T-cell (primary cell): ENCODE data around the gene RRAGB. TPM values are rescaled to one million over a fixed set of nuclear protein-coding genes. Genes with fewer than 3 reads are reported as not detected.
"Not testable (repeated sequence)": the region's sequence is repeated elsewhere in the genome, so short reads cannot be mapped to it uniquely, and the experiment has no call there.

ENCODE experiments used
- ATAC-seq, 4 experiments: fragments of 200-7000 bp in 3 of 4; fragments of 150-1000 bp in 1 of 4; cut with Tn5 transposase; replicated peaks in 1 of 4; 1 replicate in 3 of 4; 2 replicates in 1 of 4; pipeline ENCODE4 v1.10.0; 2021; ENCODE audit warnings: moderate library complexity in 3 of 4, mild to moderate bottlenecking in 2 of 4, moderate number of reproducible peaks in 1 of 4
- CTCF ChIA-PET, 2 donors: fragments of 300-600 bp; sonication (Branson Sonifier 250); formaldehyde crosslinking; loops; one replicate each; lab custom pipeline; 2022; ENCODE audit warnings: antibody characterized with exemption in 2 of 2; lab: Charles Lee
- POLR2A ChIA-PET, 2 donors: fragments of 300-600 bp; sonication (Branson Sonifier 250); formaldehyde crosslinking; loops; one replicate each; lab custom pipeline; 2022; ENCODE audit warnings: antibody characterized with exemption in 2 of 2; lab: Charles Lee
- DNase-seq, 35 experiments: peaks; one replicate each; pipeline versions ENCODE4 v3.0.0 to v3.0.0-alpha.2; 2013 to 2023
- H3K27ac ChIP-seq: one replicate; pipeline ENCODE4 v1.5.1; 2013; ENCODE audit warnings: low read length
- H3K27me3 ChIP-seq, 2 experiments: replicated peaks in 1 of 2; 1 replicate in 1 of 2; 2 replicates in 1 of 2; pipeline versions ENCODE4 v1.6.1 to v1.7.0; 2013; ENCODE audit warnings: low read length in 1 of 2, mixed read lengths in 1 of 2; ENCODE audit not compliant: control insufficient read depth in 2 of 2, insufficient read depth in 2 of 2; ENCODE audit errors: extremely low read depth in 1 of 2
- H3K36me3 ChIP-seq, 2 donors: 1 replicate in 1 of 2; 2 replicates in 1 of 2; pipeline versions ENCODE4 v1.6.1 to v1.7.0; 2013; ENCODE audit warnings: low read length in 1 of 2; ENCODE audit not compliant: control insufficient read depth in 2 of 2, insufficient read depth in 1 of 2; ENCODE audit errors: extremely low read depth in 1 of 2
- H3K4me1 ChIP-seq, 2 experiments: 1 replicate in 1 of 2; 2 replicates in 1 of 2; pipeline versions ENCODE4 v1.6.1 to v1.7.0; 2013; ENCODE audit warnings: low read length in 2 of 2, mixed read lengths in 1 of 2; ENCODE audit not compliant: insufficient read depth in 2 of 2, control insufficient read depth in 1 of 2; ENCODE audit errors: extremely low read depth in 1 of 2
- H3K4me3 ChIP-seq, 2 donors: 1 replicate in 1 of 2; 2 replicates in 1 of 2; pipeline versions ENCODE4 v1.5.1 to v1.7.0; 2013; ENCODE audit warnings: mild to moderate bottlenecking in 2 of 2, low read length in 1 of 2, moderate library complexity in 1 of 2; ENCODE audit not compliant: control insufficient read depth in 1 of 2; ENCODE audit errors: extremely low read depth in 1 of 2
- H3K9me3 ChIP-seq: 2 replicates; pipeline ENCODE4 v1.7.0; 2013
- H3K27ac Mint-ChIP-seq, 2 donors: one replicate each; pipeline ENCODE4 v1.8.0; 2020 to 2021; ENCODE audit warnings: mild to moderate bottlenecking in 2 of 2, mixed read lengths in 2 of 2
- H3K27me3 Mint-ChIP-seq, 2 donors: one replicate each; pipeline ENCODE4 v1.8.0; 2021 to 2022; ENCODE audit warnings: mixed read lengths in 2 of 2
- H3K36me3 Mint-ChIP-seq: one replicate; pipeline ENCODE4 v1.8.0; 2021; ENCODE audit warnings: mixed read lengths
- H3K4me1 Mint-ChIP-seq, 3 donors: one replicate each; pipeline ENCODE4 v1.8.0; 2020 to 2022; ENCODE audit warnings: mixed read lengths in 3 of 3, mild to moderate bottlenecking in 1 of 3
- H3K4me3 Mint-ChIP-seq, 3 donors: one replicate each; pipeline ENCODE4 v1.8.0; 2020 to 2022; ENCODE audit warnings: mild to moderate bottlenecking in 3 of 3, mixed read lengths in 3 of 3, moderate library complexity in 3 of 3
- H3K9me3 Mint-ChIP-seq, 3 donors: one replicate each; pipeline ENCODE4 v1.8.0; 2020 to 2022; ENCODE audit warnings: mixed read lengths in 3 of 3
- WGBS: methylation state at CpG from one replicate; pipeline ENCODE4 v1.1.5; 2013; ENCODE audit warnings: missing lambda C conversion rate; ENCODE audit not compliant: insufficient coverage; 5-methylcytosine and 5-hydroxymethylcytosine counted together
- total RNA-seq, 35 experiments: library from RNA in 6 of 35; stranded (reverse) in 6 of 35; fragments of 120-200 nt in 1 of 35; gene quantifications; one replicate each; pipeline versions ENCODE4 v1.2.1 to v1.2.4 and lab custom pipeline; 2013 to 2026

The RRAGB gene
- 10 to 100 TPM in 4 of 5 donors, 1 to 10 TPM in 1; 8.4 to 13.8 (median 11.8) TPM for total RNA-seq
- total RNA-seq (2013), result 15.4 TPM
- total RNA-seq (lab: John Stamatoyannopoulos, UW), result 6.7 to 23.2 (median 14.2) reads per million in 29 experiments

GRCh38 chrX:55717521-55718497 lies at the start of gene RRAGB:
Gene RRAGB (plus strand): TSS chrX:55717749. CDS start chrX:55718328, 579 bp downstream.
- under 1% methylated on average over 26 of the region's 46 CpGs for WGBS
- Mint-ChIP-seq H3K4me3 (peak within 1 kb of the TSS; percentile 72 to 84 (median 83)), H3K36me3 (peaks cover 24% of the 10 kb centered on the region), H3K9me3 (no peaks in the 10 kb centered on the region), H3K4me1 (peaks cover 25 to 42% (median 39%) of the 10 kb centered on the region in 3 donors), H3K27me3 (peaks cover 0 to 5% of the 10 kb centered on the region in 2 donors), H3K27ac (peak within 1 kb of the TSS; percentile 90 to 94)
- H3K27ac ChIP-seq, result peak within 1 kb of the TSS; percentile 90
- H3K27me3 ChIP-seq, result no peaks in the 10 kb centered on the region
- POLR2A ChIA-PET, result interaction anchor here (0.6 to 1.2 kb wide), 3 partner anchors 229 to 266 kb away, joined by 3 read pairs; partner anchors contain the start of gene MAGEH1 (in 1 of the 2)
- ATAC-seq (peak; percentile 98), DNase-seq (peak; percentile 81 to 92 (median 87))
- peak within 1 kb of the TSS; percentile 52 to 78 for H3K4me3 ChIP-seq
- no peaks in the 10 kb centered on the region for H3K9me3 ChIP-seq
- CTCF ChIA-PET, result interaction anchor here (0.6 to 1.4 kb wide), 10 partner anchors 16 to 1674 kb away, joined by 3 to 18 read pairs (median 4); partner anchors contain the start of genes MAGEH1 (in 1 of the 2), NBDY (in 1 of the 2), PHF8 (in 1 of the 2) and USP51 (in 1 of the 2)
- peaks cover 0 to 8% of the 10 kb centered on the region in 2 donors for H3K36me3 ChIP-seq
- H3K4me1 ChIP-seq, result peaks cover 7 to 14% of the 10 kb centered on the region in 2 experiments

- Histone ChIP-seq H3K4me3 (no peak overlapping the region), H3K27me3 (no peaks in the 10 kb centered on the region), H3K9me3 (no peaks in the 10 kb centered on the region), H3K4me1 (no peaks in the 10 kb centered on the region), H3K27ac (no peak overlapping the region), H3K36me3 (no peaks in the 10 kb centered on the region)
- Mint-ChIP-seq H3K36me3 (no peaks in the 10 kb centered on the region), H3K9me3 (peaks cover 7 to 14% (median 12%) of the 10 kb centered on the region in 3 donors), H3K4me1 (peaks cover 0 to 2% (median 0%) of the 10 kb centered on the region in 3 donors), H3K4me3 (no peak overlapping the region), H3K27me3 (peaks cover 0 to 14% of the 10 kb centered on the region in 2 donors), H3K27ac (no peak overlapping the region)
- DNase-seq (no peak), ATAC-seq (no peak)
- CTCF ChIA-PET, result no interaction called here
- POLR2A ChIA-PET, result no interaction called here
- WGBS, result no CpG with 5 or more reads among the region's 1 CpG
Measured at GRCh38 chrX:55668084-55668483, 49.5 kb upstream of the RRAGB start.

GRCh38 chrX:55688579-55688978 lies 29.0 kb upstream of the RRAGB start:
- peaks cover 3 to 15% (median 9%) of the 10 kb centered on the region in 3 donors for H3K4me1 Mint-ChIP-seq
- H3K4me3 Mint-ChIP-seq, result peak overlapping the region in 1 of 3 donors; percentile 3
- CTCF ChIA-PET, result interaction anchor here in 1 of 2 donors (0.6 kb wide), 1 partner anchor 18 kb away, joined by 3 read pairs; no protein-coding TSS in a partner anchor
- POLR2A ChIA-PET, H3K27ac ChIP-seq, H3K4me1 ChIP-seq, H3K9me3 Mint-ChIP-seq, H3K27me3 ChIP-seq, H3K36me3 Mint-ChIP-seq, H3K4me3 ChIP-seq, H3K9me3 ChIP-seq, H3K36me3 ChIP-seq: not testable (repeated sequence)
- 55% methylated on average over 2 of the region's 10 CpGs for WGBS
- peaks cover 4 to 42% of the 10 kb centered on the region in 2 donors for H3K27me3 Mint-ChIP-seq
- ATAC-seq (peak in 3 of 4 experiments; percentile 45 to 59 (median 51)), DNase-seq (peak in 13 of 35 experiments; percentile 0 to 23 (median 4))
- peak overlapping the region in 1 of 2 donors; percentile 14 for H3K27ac Mint-ChIP-seq

GRCh38 chrX:55695227-55696018 lies 22.1 kb upstream of the RRAGB start:
- Histone ChIP-seq H3K4me3 (no peak overlapping the region), H3K27ac (no peak overlapping the region), H3K36me3 (no peaks in the 10 kb centered on the region), H3K4me1 (peaks cover 0 to 13% of the 10 kb centered on the region in 2 experiments), H3K27me3 (no peaks in the 10 kb centered on the region), H3K9me3 (no peaks in the 10 kb centered on the region)
- H3K9me3 Mint-ChIP-seq, result peaks cover 0 to 4% (median 0%) of the 10 kb centered on the region in 3 donors
- H3K4me1 Mint-ChIP-seq, result peaks cover 41 to 45% (median 42%) of the 10 kb centered on the region in 3 donors
- POLR2A ChIA-PET, result no interaction called here
- DNase-seq, result peak in 16 of 35 experiments; percentile 1 to 59 (median 14)
- CTCF ChIA-PET, result no interaction called here
- H3K27me3 Mint-ChIP-seq, result peaks cover 0 to 21% of the 10 kb centered on the region in 2 donors
- peak overlapping the region; percentile 86 to 91 for H3K27ac Mint-ChIP-seq
- 0% methylated on average over 2 of the region's 5 CpGs for WGBS
- no peaks in the 10 kb centered on the region for H3K36me3 Mint-ChIP-seq
- peak overlapping the region; percentile 51 to 72 (median 58) for H3K4me3 Mint-ChIP-seq
- peak; percentile 94 to 99 (median 98) for ATAC-seq

- POLR2A ChIA-PET, result no interaction called here
- WGBS, result no CpG with 5 or more reads among the region's 1 CpG
Measured at GRCh38 chrX:55697381-55697780, 20.2 kb upstream of the RRAGB start.

More at GRCh38 chrX:55697381-55697780, 20.2 kb upstream of the RRAGB start:
- Mint-ChIP-seq H3K36me3 (no peaks in the 10 kb centered on the region), H3K27ac (no peak overlapping the region), H3K4me3 (no peak overlapping the region), H3K9me3 (no peaks in the 10 kb centered on the region), H3K27me3 (peaks cover 0 to 5% of the 10 kb centered on the region in 2 donors), H3K4me1 (peaks cover 41 to 47% (median 42%) of the 10 kb centered on the region in 3 donors)
- Histone ChIP-seq H3K36me3 (no peaks in the 10 kb centered on the region), H3K27ac (no peak overlapping the region), H3K4me1 (peaks cover 0 to 18% of the 10 kb centered on the region in 2 experiments), H3K27me3 (peaks cover 0 to 3% of the 10 kb centered on the region in 2 experiments), H3K4me3 (no peak overlapping the region), H3K9me3 (no peaks in the 10 kb centered on the region)
- no peak for DNase-seq
- no peak for ATAC-seq
- CTCF ChIA-PET, result no interaction called here
